ENCODE results near the gene L3MBTL4. TPM values are rescaled to one million over a fixed set of nuclear protein-coding genes. Genes with fewer than 3 reads are reported as not detected.

The L3MBTL4 gene
- total and polyA plus RNA-seq, 2 experiments from 2014 or later = 4.1 to 14.1 TPM

DNA sequence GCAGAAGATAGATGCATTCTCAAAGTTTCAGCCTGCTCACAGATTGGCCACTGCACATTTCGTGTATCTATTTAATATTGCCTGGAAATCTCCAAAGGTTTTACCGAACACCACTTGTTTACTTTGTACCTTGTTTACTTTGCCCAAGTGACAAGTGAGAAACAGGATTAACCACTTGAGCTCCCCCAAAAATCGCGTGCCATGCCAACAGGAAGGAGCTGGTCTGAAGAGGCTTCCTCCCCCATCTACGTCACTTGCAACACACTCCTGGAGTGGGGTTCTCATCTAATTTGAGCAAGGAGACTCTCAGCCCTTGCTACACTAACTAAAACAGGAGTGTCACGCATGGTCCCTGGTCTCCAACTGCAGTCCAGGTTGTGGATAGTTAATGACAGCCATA, 306.9 kb downstream of the L3MBTL4 start:
- Histone ChIP-seq H3K4me3 (no peak overlapping the region), H2AFZ (no peak overlapping the region), H3K9me2 (replicated peaks; ENCODE audit: insufficient read depth) (no peaks in the 10 kb centered on the region), H4K20me1 (ENCODE audit: insufficient read depth, poor library complexity, severe bottlenecking) (no peaks in the 10 kb centered on the region), H3K79me2 (no peaks in the 10 kb centered on the region), H3K36me3 (replicated peaks; ENCODE audit: insufficient read depth, low read depth) (no peaks in the 10 kb centered on the region), H3K4me1 (ENCODE audit: insufficient read depth) (no peaks in the 10 kb centered on the region), H3K4me2 (no peak overlapping the region), H3K27ac (no peak overlapping the region), H3K9me3 (ENCODE audit: low read depth) (no peaks in the 10 kb centered on the region), H3K27me3 (no peaks in the 10 kb centered on the region)
- WGBS (ENCODE audit: low lambda C conversion rate, missing lambda C conversion rate) = 82% methylated on average over 6 of the region's 6 CpGs
- TF ChIP-seq, protein P1, sequence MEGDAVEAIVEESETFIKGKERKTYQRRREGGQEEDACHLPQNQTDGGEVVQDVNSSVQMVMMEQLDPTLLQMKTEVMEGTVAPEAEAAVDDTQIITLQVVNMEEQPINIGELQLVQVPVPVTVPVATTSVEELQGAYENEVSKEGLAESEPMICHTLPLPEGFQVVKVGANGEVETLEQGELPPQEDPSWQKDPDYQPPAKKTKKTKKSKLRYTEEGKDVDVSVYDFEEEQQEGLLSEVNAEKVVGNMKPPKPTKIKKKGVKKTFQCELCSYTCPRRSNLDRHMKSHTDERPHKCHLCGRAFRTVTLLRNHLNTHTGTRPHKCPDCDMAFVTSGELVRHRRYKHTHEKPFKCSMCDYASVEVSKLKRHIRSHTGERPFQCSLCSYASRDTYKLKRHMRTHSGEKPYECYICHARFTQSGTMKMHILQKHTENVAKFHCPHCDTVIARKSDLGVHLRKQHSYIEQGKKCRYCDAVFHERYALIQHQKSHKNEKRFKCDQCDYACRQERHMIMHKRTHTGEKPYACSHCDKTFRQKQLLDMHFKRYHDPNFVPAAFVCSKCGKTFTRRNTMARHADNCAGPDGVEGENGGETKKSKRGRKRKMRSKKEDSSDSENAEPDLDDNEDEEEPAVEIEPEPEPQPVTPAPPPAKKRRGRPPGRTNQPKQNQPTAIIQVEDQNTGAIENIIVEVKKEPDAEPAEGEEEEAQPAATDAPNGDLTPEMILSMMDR (IDR thresholded peaks at IDR 0.05; ENCODE audit: poor library complexity) = no peak
- TF ChIP-seq EZH2 (IDR thresholded peaks at IDR 0.05; ENCODE audit: borderline replicate concordance) = no peak
- TF ChIP-seq EZH2phosphoT487 (IDR thresholded peaks at IDR 0.05; ENCODE audit: low read depth, severe bottlenecking, unreplicated experiment) = no peak
- DNase-seq (ENCODE audit: low spot score) = no peak

DNA sequence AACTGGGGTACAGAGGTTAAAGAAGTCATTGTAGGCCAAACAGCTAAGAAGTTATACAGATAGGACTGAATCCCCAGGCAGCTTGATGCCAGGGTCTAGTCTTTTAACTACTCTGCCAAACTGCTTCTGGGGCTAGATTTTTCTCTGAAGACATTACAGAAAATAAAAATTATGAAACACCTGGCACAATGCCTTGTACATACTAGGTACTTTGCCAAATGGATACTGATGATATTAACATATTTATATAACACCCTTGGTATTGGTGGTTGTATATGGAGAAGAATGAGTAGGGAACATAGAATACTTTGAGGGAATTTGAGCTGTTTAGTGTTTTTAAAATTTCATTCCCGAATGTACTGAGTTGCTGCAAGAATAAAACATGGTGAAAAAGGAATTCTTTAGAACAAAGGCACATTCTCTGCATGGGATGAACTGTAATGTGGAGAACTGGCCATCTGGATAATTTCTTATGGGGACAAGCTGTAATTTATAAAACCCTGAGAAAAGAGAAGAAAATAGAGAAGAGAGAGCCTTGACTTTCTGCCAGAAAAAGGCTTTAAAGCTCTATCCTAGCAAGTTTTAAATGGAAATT, 308.5 kb downstream of the L3MBTL4 start:
- 78% methylated on average over 1 of the region's 1 CpG for WGBS (ENCODE audit: low lambda C conversion rate, missing lambda C conversion rate)

DNA sequence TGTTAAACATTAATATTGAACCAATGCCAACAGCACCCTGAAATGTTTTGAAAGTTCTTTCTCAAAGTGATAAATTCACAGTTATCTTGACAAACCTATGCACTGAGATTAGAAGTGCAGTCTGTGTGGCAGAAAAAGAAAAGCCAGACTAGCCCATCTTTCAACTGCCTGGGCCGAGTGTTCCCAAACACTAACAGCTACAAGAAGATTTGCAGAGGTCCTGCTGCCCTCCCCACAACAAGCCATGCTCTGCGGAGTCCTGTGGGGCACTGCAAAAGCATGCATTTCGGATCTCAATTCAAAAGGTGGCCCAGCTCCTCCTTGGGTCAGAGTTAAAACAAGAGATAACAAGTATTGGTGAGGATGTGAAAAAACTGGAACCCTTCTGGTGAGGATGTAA, 311.0 kb downstream of the L3MBTL4 start:
- H3K27me3 ChIP-seq = no peaks in the 10 kb centered on the region
- no peaks in the 10 kb centered on the region for H3K4me1 ChIP-seq (ENCODE audit: insufficient read depth)
- no peak overlapping the region for H3K27ac ChIP-seq
- no peak overlapping the region for H2AFZ ChIP-seq
- TF ChIP-seq EZH2phosphoT487 (IDR thresholded peaks at IDR 0.05; ENCODE audit: low read depth, severe bottlenecking, unreplicated experiment) (no peak), EZH2 (IDR thresholded peaks at IDR 0.05; ENCODE audit: borderline replicate concordance) (no peak)
- TF ChIP-seq, protein P1 (IDR thresholded peaks at IDR 0.05; ENCODE audit: poor library complexity) = no peak
- H3K4me3 ChIP-seq = no peak overlapping the region
- no peaks in the 10 kb centered on the region for H3K79me2 ChIP-seq
- H4K20me1 ChIP-seq (ENCODE audit: insufficient read depth, poor library complexity, severe bottlenecking) = no peaks in the 10 kb centered on the region
- no peak overlapping the region for H3K4me2 ChIP-seq
- 58% methylated on average over 3 of the region's 3 CpGs for WGBS (ENCODE audit: low lambda C conversion rate, missing lambda C conversion rate)
- DNase-seq (ENCODE audit: low spot score) = no peak
- H3K36me3 ChIP-seq (replicated peaks; ENCODE audit: insufficient read depth, low read depth) = no peaks in the 10 kb centered on the region
- no peaks in the 10 kb centered on the region for H3K9me3 ChIP-seq (ENCODE audit: low read depth)
- no peaks in the 10 kb centered on the region for H3K9me2 ChIP-seq (replicated peaks; ENCODE audit: insufficient read depth)

More for the DNA sequence above, 308.5 kb downstream of the L3MBTL4 start:
- Histone ChIP-seq H3K4me1 (ENCODE audit: insufficient read depth) (no peaks in the 10 kb centered on the region), H4K20me1 (ENCODE audit: insufficient read depth, poor library complexity, severe bottlenecking) (no peaks in the 10 kb centered on the region), H3K9me3 (ENCODE audit: low read depth) (no peaks in the 10 kb centered on the region), H3K27ac (no peak overlapping the region), H3K36me3 (replicated peaks; ENCODE audit: insufficient read depth, low read depth) (no peaks in the 10 kb centered on the region), H2AFZ (no peak overlapping the region), H3K27me3 (no peaks in the 10 kb centered on the region), H3K79me2 (no peaks in the 10 kb centered on the region), H3K4me2 (no peak overlapping the region), H3K9me2 (replicated peaks; ENCODE audit: insufficient read depth) (no peaks in the 10 kb centered on the region), H3K4me3 (no peak overlapping the region)
- TF ChIP-seq, protein P1 (IDR thresholded peaks at IDR 0.05; ENCODE audit: poor library complexity) = no peak
- TF ChIP-seq EZH2phosphoT487 (IDR thresholded peaks at IDR 0.05; ENCODE audit: low read depth, severe bottlenecking, unreplicated experiment) (no peak), EZH2 (IDR thresholded peaks at IDR 0.05; ENCODE audit: borderline replicate concordance) (no peak)
- no peak for DNase-seq (ENCODE audit: low spot score)

All from hepatocyte (in vitro differentiated cells).